H1 (cell line): Measurements from ENCODE around the gene ZFR. TPM values are rescaled to one million over a fixed set of nuclear protein-coding genes. Genes with fewer than 3 reads are reported as not detected.
"Not testable (repeated sequence)": the region's sequence is repeated elsewhere in the genome, so short reads cannot be mapped to it uniquely, and the experiment has no call there.

ENCODE experiments used
- CTCF ChIA-PET: fragments of 300-600 bp; sonication (Branson Sonifier 250); formaldehyde crosslinking; loops from one replicate; lab custom pipeline; 2021; ENCODE audit not compliant: partially characterized antibody; lab: Charles Lee
- POLR2A ChIA-PET: fragments of 300-600 bp; sonication (Branson Sonifier 250); formaldehyde crosslinking; loops from one replicate; lab custom pipeline; 2021; ENCODE audit warnings: inconsistent platforms; ENCODE audit not compliant: partially characterized antibody; lab: Charles Lee
- DNase-seq, 2 experiments: peaks; one replicate each; pipeline versions ENCODE4 v3.0.0 to v3.0.0-alpha.2; 2010 to 2022; ENCODE audit warnings: low spot score in 2 of 2, low read depth in 1 of 2, mixed read lengths in 1 of 2
- FAIRE-seq: peaks from 2 replicates; lab custom pipeline; 2011; peaks lifted over from hg19 to GRCh38; lab: Jason Lieb, UNC
- H2AFZ ChIP-seq: 2 replicates; pipeline ENCODE4 v1.8.1; 2012; ENCODE audit warnings: low read length, inconsistent platforms
- H2AK5ac ChIP-seq: 2 replicates; pipeline ENCODE4 v1.6.1; 2013; ENCODE audit warnings: low read depth, low read length
- H2BK120ac ChIP-seq: replicated peaks from 2 replicates; pipeline ENCODE3; 2013; ENCODE audit warnings: low read depth, low read length, inconsistent platforms
- H2BK12ac ChIP-seq: 2 replicates; pipeline ENCODE4 v1.6.1; 2013; ENCODE audit warnings: low read depth, low read length
- H2BK15ac ChIP-seq: 2 replicates; pipeline ENCODE4 v1.6.1; 2013; ENCODE audit warnings: low read length
- H2BK20ac ChIP-seq: 2 replicates; pipeline ENCODE4 v1.6.1; 2013; ENCODE audit warnings: low read length
- H2BK5ac ChIP-seq: 2 replicates; pipeline ENCODE4 v1.6.1; 2013; ENCODE audit warnings: low read depth, low read length
- H3K14ac ChIP-seq: 2 replicates; pipeline ENCODE4 v1.6.1; 2013; ENCODE audit warnings: inconsistent platforms; ENCODE audit not compliant: insufficient read length
- H3K18ac ChIP-seq: 2 replicates; pipeline ENCODE4 v1.6.1; 2013; ENCODE audit warnings: low read length; ENCODE audit errors: extremely low read depth
- H3K23ac ChIP-seq: 2 replicates; pipeline ENCODE4 v1.6.1; 2013; ENCODE audit warnings: inconsistent platforms; ENCODE audit not compliant: insufficient read length
- H3K23me2 ChIP-seq: 2 replicates; pipeline ENCODE4 v1.6.1; 2013; ENCODE audit warnings: low read depth, low read length
- H3K27ac ChIP-seq: 2 replicates; pipeline ENCODE4 v1.6.1; 2011; ENCODE audit warnings: low read depth, low read length, inconsistent platforms
- H3K27me3 ChIP-seq, 4 experiments: replicated peaks in 1 of 4; 1 replicate in 1 of 4; 2 replicates in 3 of 4; pipeline versions ENCODE4 v1.6.1 to v1.8.1; 2011 to 2013; ENCODE audit warnings: low read length in 3 of 4, mild to moderate bottlenecking in 3 of 4, inconsistent platforms in 2 of 4, mixed read lengths in 2 of 4, moderate library complexity in 1 of 4; ENCODE audit not compliant: control insufficient read depth in 3 of 4, insufficient read depth in 3 of 4; ENCODE audit errors: extremely low read depth in 1 of 4
- H3K36me3 ChIP-seq, 4 experiments: 2 replicates each; pipeline versions ENCODE4 v1.6.1 to v1.8.1; 2011 to 2013; ENCODE audit warnings: mild to moderate bottlenecking in 4 of 4, low read length in 3 of 4, moderate library complexity in 2 of 4, control low read depth in 1 of 4, inconsistent platforms in 1 of 4; ENCODE audit not compliant: insufficient read depth in 4 of 4, control insufficient read depth in 2 of 4
- H3K4ac ChIP-seq: replicated peaks from 2 replicates; pipeline ENCODE3; 2013; ENCODE audit warnings: low read length, low read depth, mixed read lengths, inconsistent platforms; ENCODE audit not compliant: insufficient read length
- H3K4me1 ChIP-seq, 4 experiments: replicated peaks in 1 of 4; 1 replicate in 1 of 4; 2 replicates in 3 of 4; pipeline versions ENCODE4 v1.6.1 to v1.8.1; 2011 to 2013; ENCODE audit warnings: low read length in 3 of 4, inconsistent platforms in 2 of 4, mixed read lengths in 1 of 4; ENCODE audit not compliant: insufficient read depth in 4 of 4, control insufficient read depth in 3 of 4
- H3K4me2 ChIP-seq, 2 experiments: 2 replicates each; pipeline versions ENCODE4 v1.6.1 to v1.8.1; 2011 to 2013; ENCODE audit warnings: low read depth in 2 of 2, low read length in 2 of 2, control low read depth in 1 of 2, inconsistent platforms in 1 of 2, mild to moderate bottlenecking in 1 of 2; ENCODE audit not compliant: insufficient read depth in 1 of 2
- H3K4me3 ChIP-seq, 4 experiments: fragments of 200-600, 300-600 bp in 1 of 4; sonication (generic), shearing (Covaris generic), sonication (Bioruptor Twin) in 1 of 4; 2 replicates each; pipeline versions ENCODE4 v1.5.1 to v1.8.1; 2011 to 2016; ENCODE audit warnings: low read length in 4 of 4, low read depth in 3 of 4, control low read depth in 2 of 4, inconsistent platforms in 2 of 4, mild to moderate bottlenecking in 2 of 4, mixed read lengths in 1 of 4, moderate library complexity in 1 of 4; ENCODE audit not compliant: insufficient read depth in 2 of 4; ENCODE audit errors: extremely low read depth in 1 of 4
- H3K56ac ChIP-seq: replicated peaks from 2 replicates; pipeline ENCODE3; 2013; ENCODE audit warnings: low read depth, mild to moderate bottlenecking, mixed read lengths, low read length, inconsistent platforms; ENCODE audit not compliant: insufficient read length
- H3K79me1 ChIP-seq: 2 replicates; pipeline ENCODE4 v1.6.1; 2013; ENCODE audit warnings: low read depth, low read length, control low read depth
- H3K79me2 ChIP-seq, 2 experiments: 2 replicates each; pipeline versions ENCODE4 v1.6.1 to v1.8.1; 2012 to 2013; ENCODE audit warnings: low read length in 2 of 2, mild to moderate bottlenecking in 2 of 2, inconsistent platforms in 1 of 2; ENCODE audit not compliant: insufficient read depth in 2 of 2, control insufficient read depth in 1 of 2
- H3K9ac ChIP-seq, 4 experiments: replicated peaks in 1 of 4; 1 replicate in 1 of 4; 2 replicates in 3 of 4; pipeline versions ENCODE4 v1.6.1 to v1.8.1; 2011 to 2013; ENCODE audit warnings: low read depth in 3 of 4, low read length in 3 of 4, control low read depth in 2 of 4, mild to moderate bottlenecking in 2 of 4, moderate library complexity in 2 of 4, inconsistent platforms in 1 of 4; ENCODE audit errors: extremely low read depth in 1 of 4
- H3K9me3 ChIP-seq, 2 experiments: 2 replicates each; pipeline versions ENCODE4 v1.6.1 to v1.8.1; 2012 to 2013; ENCODE audit warnings: mild to moderate bottlenecking in 2 of 2, moderate library complexity in 2 of 2, control low read depth in 1 of 2, inconsistent platforms in 1 of 2, low read depth in 1 of 2, low read length in 1 of 2, mixed read lengths in 1 of 2; ENCODE audit not compliant: insufficient read depth in 2 of 2
- H4K20me1 ChIP-seq, 2 experiments: replicated peaks in 1 of 2; 2 replicates each; pipeline versions ENCODE3 to v1.8.1; 2011 to 2013; ENCODE audit warnings: inconsistent platforms in 2 of 2, low read length in 2 of 2, mild to moderate bottlenecking in 1 of 2; ENCODE audit not compliant: insufficient read depth in 2 of 2, control insufficient read depth in 1 of 2
- H4K5ac ChIP-seq: 2 replicates; pipeline ENCODE4 v1.6.1; 2013; ENCODE audit warnings: low read length, low read depth, mixed read lengths, inconsistent platforms; ENCODE audit not compliant: insufficient read length
- H4K8ac ChIP-seq: 2 replicates; pipeline ENCODE4 v1.8.0; 2013; ENCODE audit warnings: mild to moderate bottlenecking, moderate library complexity, low read length, inconsistent platforms; ENCODE audit not compliant: insufficient read depth; ENCODE audit errors: extremely low read depth
- H4K91ac ChIP-seq: replicated peaks from 2 replicates; pipeline ENCODE3; 2013; ENCODE audit warnings: low read length, mixed read lengths, inconsistent platforms; ENCODE audit not compliant: insufficient read length
- WGBS, 2 experiments: shearing (Covaris generic) in 1 of 2; methylation state at CpG; one replicate each; pipeline versions ENCODE4 v1.1.6 to v1.1.7; 2013 to 2015; ENCODE audit warnings: low lambda C conversion rate in 2 of 2, mixed read lengths in 2 of 2, inconsistent platforms in 1 of 2, low coverage in 1 of 2, missing lambda C conversion rate in 1 of 2; ENCODE audit not compliant: insufficient replicate concordance in 2 of 2, insufficient coverage in 1 of 2, insufficient read length in 1 of 2; ENCODE audit errors: extremely low coverage in 1 of 2, missing lambda C conversion rate in 1 of 2; 5-methylcytosine and 5-hydroxymethylcytosine counted together
- polyA plus RNA-seq, 7 experiments: library from polyadenylated mRNA; depleted of rRNA in 3 of 7; stranded (reverse) in 5 of 7; unstranded in 2 of 7; fragments of >200 nt in 5 of 7; fragments of 200-250 nt in 2 of 7; gene quantifications; 1 replicate in 5 of 7; 2 replicates in 1 of 7; 4 replicates in 1 of 7; pipeline versions ENCODE4 v1.2.1 to v1.2.3, GENCODE V29; 2011 to 2013; ENCODE audit warnings: missing spikeins in 2 of 7, mixed read lengths in 2 of 7
- total RNA-seq: library from RNA; stranded (reverse); fragmentation: NEBNext Ultra II Directional; extraction: Animal tissue kit (Norgen Biotek cat#: 25700); gene quantifications from 2 replicates; pipeline ENCODE4 v1.2.1, GENCODE V29; 2021

Gene ZFR
- total and polyA plus RNA-seq, 2 of the 8 experiments (the other 6 are each of a cell fraction or from before 2014, with no cell fraction given): 68.8 to 92.7 TPM

DNA sequence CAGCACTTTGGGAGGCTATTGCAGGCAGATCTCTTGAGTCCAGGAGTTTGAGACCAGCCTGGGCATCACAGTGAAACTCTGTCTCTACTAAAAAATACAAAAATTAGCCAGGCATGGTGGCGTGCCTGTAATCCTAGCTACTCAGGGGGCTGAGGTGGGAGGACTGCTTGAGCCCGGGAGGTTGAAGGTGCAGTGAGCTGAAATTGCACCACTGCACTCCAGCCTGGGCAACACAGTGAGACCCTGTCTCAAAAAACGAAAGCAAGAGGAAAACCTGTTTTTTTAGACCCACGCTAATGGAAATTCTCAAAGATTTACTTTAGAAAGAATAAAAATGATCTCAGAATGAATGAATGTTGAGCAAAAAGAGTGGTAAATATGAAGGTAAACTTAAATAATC is 13.7 kb downstream of the ZFR start:
- POLR2A ChIA-PET: interaction anchor here (1.2 kb wide), 1 partner anchor 14 kb away, joined by 3 read pairs; the partner anchor contains the start of gene ZFR
- Histone ChIP-seq H3K79me2 (peaks cover 3 to 96% of the 10 kb centered on the region in 2 experiments), H4K20me1 (peaks cover 6 to 14% of the 10 kb centered on the region in 2 experiments), H3K36me3 (peaks cover 0 to 18% (median 0%) of the 10 kb centered on the region in 4 experiments; a peak in 3 of 8 replicates)
- not testable (repeated sequence) for H3K4ac ChIP-seq, H2AK5ac ChIP-seq, H2BK5ac ChIP-seq, H3K79me1 ChIP-seq, DNase-seq, FAIRE-seq, H3K56ac ChIP-seq, H2BK15ac ChIP-seq, H3K4me2 ChIP-seq, H4K91ac ChIP-seq, H3K27me3 ChIP-seq, H3K18ac ChIP-seq, H2BK20ac ChIP-seq, H3K23ac ChIP-seq, H3K4me3 ChIP-seq, H4K5ac ChIP-seq, H2BK12ac ChIP-seq, H2AFZ ChIP-seq, H4K8ac ChIP-seq, H3K9ac ChIP-seq, H2BK120ac ChIP-seq, H3K27ac ChIP-seq, H3K9me3 ChIP-seq, H3K14ac ChIP-seq, H3K23me2 ChIP-seq, H3K4me1 ChIP-seq
- CTCF ChIA-PET: interaction anchor here (1.2 kb wide), 1 partner anchor 11 kb away, joined by 3 read pairs; no protein-coding TSS in a partner anchor
- WGBS, 2 experiments: 93% methylated on average over 4 of the region's 4 CpGs; no CpG with 5 or more reads in 1 of the 2 experiments
